T-helper 2 cell treated with Interferon-gamma antibody and Interleukin-4, amounts not matched to agents 100 ng/mL and 5 ng/mL, for 36 hours (primary cell): ENCODE measurements around the gene COL10A1. TPM values are rescaled to one million over a fixed set of nuclear protein-coding genes. Genes with fewer than 3 reads are reported as not detected.

Source experiments
- intact Hi-C: fragments of 100-400 bp; cut with micrococcal nuclease; formaldehyde crosslinking; loops from one replicate; pipeline ENCODE4 v1.15.1; 2023
- total RNA-seq: library from RNA; stranded (reverse); gene quantifications from 2 replicates; pipeline ENCODE4 v1.2.3, GENCODE V29; 2022

The COL10A1 gene
- total RNA-seq, 1 donor from 2014 or later: not detected

GRCh38 chr6:116127771-116128493 lies 2.0 kb upstream of the COL10A1 start:
- intact Hi-C loops: no loop called here

- intact Hi-C loops: no loop called here
Observed at GRCh38 chr6:116120430-116120829, 5.5 kb downstream of the COL10A1 start.

- intact Hi-C loops: no loop called here
Observed at GRCh38 chr6:116118608-116119007, 7.3 kb downstream of the COL10A1 start.

GRCh38 chr6:116115781-116116180 lies 10.2 kb downstream of the COL10A1 start:
- intact Hi-C loops: no loop called here

GRCh38 chr6:116113386-116113785 lies 12.5 kb downstream of the COL10A1 start:
- intact Hi-C loops: no loop called here

- intact Hi-C loops: no loop called here
Observed at GRCh38 chr6:116111552-116112528, 14.1 kb downstream of the COL10A1 start.

GRCh38 chr6:116108836-116109235 lies 17.1 kb downstream of the COL10A1 start:
- intact Hi-C loops: loop anchor here (10.0 kb wide), 2 partner anchors 1496 to 1566 kb away; partner anchors contain the start of genes GOPC and NUS1

GRCh38 chr6:116106146-116106545 lies 19.8 kb downstream of the COL10A1 start:
- intact Hi-C loops: loop anchor here (10.0 kb wide), 2 partner anchors 1499 to 1569 kb away; partner anchors contain the start of genes GOPC and NUS1

- intact Hi-C loops: loop anchor here (10.0 kb wide), 2 partner anchors 1500 to 1570 kb away; partner anchors contain the start of genes GOPC and NUS1
Observed at GRCh38 chr6:116105247-116105646, 20.7 kb downstream of the COL10A1 start.

GRCh38 chr6:116104636-116105035 lies 21.3 kb downstream of the COL10A1 start:
- intact Hi-C loops: loop anchor here (5.0 to 10.0 kb wide), 3 partner anchors 563 to 1570 kb away; partner anchors contain the start of genes GOPC, NUS1 and ZUP1

- intact Hi-C loops: loop anchor here (5.0 to 10.0 kb wide), 3 partner anchors 564 to 1572 kb away; partner anchors contain the start of genes GOPC, NUS1 and ZUP1
Observed at GRCh38 chr6:116102873-116103272, 23.1 kb downstream of the COL10A1 start.

GRCh38 chr6:116101790-116102189 lies 24.1 kb downstream of the COL10A1 start:
- intact Hi-C loops: loop anchor here (1.0 to 10.0 kb wide), 8 partner anchors 11 to 1573 kb away; partner anchors contain the start of genes GOPC, KPNA5, NUS1 and RWDD1

- intact Hi-C loops: loop anchor here (1.0 to 10.0 kb wide), 8 partner anchors 11 to 1573 kb away; partner anchors contain the start of genes GOPC, KPNA5, NUS1 and RWDD1
Observed at GRCh38 chr6:116101302-116101718, 24.6 kb downstream of the COL10A1 start.

GRCh38 chr6:116100419-116101301 lies 25.3 kb downstream of the COL10A1 start, which contains the start of gene NT5DC1:
Gene NT5DC1 (plus strand): TSS chr6:116100853. CDS start chr6:116100931, 78 bp downstream.
- intact Hi-C loops: loop anchor here (1.0 to 10.0 kb wide), 8 partner anchors 10 to 1574 kb away; partner anchors contain the start of genes GOPC, KPNA5, NUS1 and RWDD1

- intact Hi-C loops: loop anchor here (5.0 kb wide), 1 partner anchor 1352 kb away; no protein-coding TSS in a partner anchor
Observed at GRCh38 chr6:116099036-116099435, 26.9 kb downstream of the COL10A1 start.

GRCh38 chr6:116096979-116097816 lies 28.7 kb downstream of the COL10A1 start:
- intact Hi-C loops: loop anchor here (1.0 to 5.0 kb wide), 2 partner anchors 87 to 1350 kb away; no protein-coding TSS in a partner anchor

GRCh38 chr6:116096048-116096759 lies 29.7 kb downstream of the COL10A1 start:
- intact Hi-C loops: loop anchor here (5.0 kb wide), 1 partner anchor 1349 kb away; no protein-coding TSS in a partner anchor

- intact Hi-C loops: no loop called here
Observed at GRCh38 chr6:116094041-116094440, 31.9 kb downstream of the COL10A1 start.
